BE2C (cell line): ENCODE measurements around the gene KCNMB1.

ENCODE experiments used
- DNase-seq: peaks from one replicate; pipeline ENCODE4 v3.0.0-alpha.2; 2020
- H3K27me3 ChIP-seq: fragments of 250-450 bp; sonication (Bioruptor Pico); 2 replicates; pipeline ENCODE4 v1.5.1; 2020; ENCODE audit warnings: mild to moderate bottlenecking
- H3K36me3 ChIP-seq: fragments of 250-450 bp; sonication (Bioruptor Pico); 2 replicates; pipeline ENCODE4 v1.5.1; 2020; ENCODE audit warnings: mild to moderate bottlenecking
- H3K4me1 ChIP-seq: fragments of 250-450 bp; sonication (Bioruptor Pico); 2 replicates; pipeline ENCODE4 v1.5.1; 2020
- H3K4me3 ChIP-seq: 2 replicates; pipeline ENCODE4 v1.5.1; 2011; ENCODE audit warnings: low read depth, low read length
- H3K9me3 ChIP-seq: fragments of 250-450 bp; sonication (Bioruptor Pico); 2 replicates; pipeline ENCODE4 v1.5.1; 2020
- TF ChIP-seq, protein P1 (sequence below): IDR thresholded peaks from 2 replicates; pipeline ENCODE4 v1.5.1; 2012; ENCODE audit warnings: mild to moderate bottlenecking, low read depth, low read length

Gene KCNMB1

DNA sequence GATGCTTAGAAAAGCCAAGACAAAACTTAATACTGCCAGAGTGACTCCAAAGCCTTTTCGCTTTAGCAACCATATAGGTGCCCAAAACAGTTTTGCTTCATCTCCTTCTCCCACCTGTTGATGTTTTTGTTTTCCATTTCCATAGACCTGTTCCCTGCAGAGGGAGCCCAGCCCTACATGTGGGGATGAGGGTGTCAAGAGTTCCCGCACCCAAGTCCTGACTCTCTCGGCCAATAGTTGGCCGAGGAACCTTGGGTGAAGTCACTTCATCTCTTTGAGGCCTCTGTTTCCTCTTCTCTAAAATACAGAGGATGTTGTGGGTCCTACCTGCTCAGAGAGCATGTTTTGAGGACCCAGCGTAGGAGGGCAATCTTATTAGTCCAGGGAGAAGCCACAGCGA, 53.1 kb downstream of the KCNMB1 start:
- DNase-seq, result no peak
- Histone ChIP-seq H3K9me3 (no peaks in the 10 kb centered on the region), H3K27me3 (peaks cover 4% of the 10 kb centered on the region; the same call in 1 of the 2 replicates), H3K36me3 (no peaks in the 10 kb centered on the region), H3K4me1 (no peaks in the 10 kb centered on the region), H3K4me3 (no peak overlapping the region)
- TF ChIP-seq, protein P1, sequence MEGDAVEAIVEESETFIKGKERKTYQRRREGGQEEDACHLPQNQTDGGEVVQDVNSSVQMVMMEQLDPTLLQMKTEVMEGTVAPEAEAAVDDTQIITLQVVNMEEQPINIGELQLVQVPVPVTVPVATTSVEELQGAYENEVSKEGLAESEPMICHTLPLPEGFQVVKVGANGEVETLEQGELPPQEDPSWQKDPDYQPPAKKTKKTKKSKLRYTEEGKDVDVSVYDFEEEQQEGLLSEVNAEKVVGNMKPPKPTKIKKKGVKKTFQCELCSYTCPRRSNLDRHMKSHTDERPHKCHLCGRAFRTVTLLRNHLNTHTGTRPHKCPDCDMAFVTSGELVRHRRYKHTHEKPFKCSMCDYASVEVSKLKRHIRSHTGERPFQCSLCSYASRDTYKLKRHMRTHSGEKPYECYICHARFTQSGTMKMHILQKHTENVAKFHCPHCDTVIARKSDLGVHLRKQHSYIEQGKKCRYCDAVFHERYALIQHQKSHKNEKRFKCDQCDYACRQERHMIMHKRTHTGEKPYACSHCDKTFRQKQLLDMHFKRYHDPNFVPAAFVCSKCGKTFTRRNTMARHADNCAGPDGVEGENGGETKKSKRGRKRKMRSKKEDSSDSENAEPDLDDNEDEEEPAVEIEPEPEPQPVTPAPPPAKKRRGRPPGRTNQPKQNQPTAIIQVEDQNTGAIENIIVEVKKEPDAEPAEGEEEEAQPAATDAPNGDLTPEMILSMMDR, result no peak

DNA sequence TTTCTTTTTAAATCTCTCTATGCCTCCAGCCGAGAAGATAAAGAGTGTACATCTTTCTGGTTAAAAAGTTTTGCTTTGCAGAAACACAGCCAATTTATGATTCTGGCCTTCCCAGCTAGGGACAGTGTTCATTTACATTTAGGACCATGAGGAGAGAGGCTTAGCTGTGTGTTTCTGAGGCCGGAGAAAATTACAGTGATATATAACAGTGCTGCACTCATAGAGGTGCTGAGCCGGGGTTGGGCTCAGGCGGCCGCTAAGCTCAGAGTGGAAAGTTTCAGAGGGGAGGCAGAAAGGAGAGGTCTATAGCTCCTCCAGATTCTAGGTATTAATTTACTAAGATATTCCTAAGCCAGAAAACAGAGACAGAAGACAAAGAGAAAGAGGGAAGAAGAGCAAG, 54.5 kb downstream of the KCNMB1 start:
- H3K9me3 ChIP-seq, result no peaks in the 10 kb centered on the region
- peaks cover 4% of the 10 kb centered on the region; the same call in 1 of the 2 replicates for H3K27me3 ChIP-seq
- DNase-seq, result no peak
- H3K4me1 ChIP-seq, result no peaks in the 10 kb centered on the region
- H3K4me3 ChIP-seq, result no peak overlapping the region
- H3K36me3 ChIP-seq, result no peaks in the 10 kb centered on the region
- TF ChIP-seq, protein P1, result no peak

DNA sequence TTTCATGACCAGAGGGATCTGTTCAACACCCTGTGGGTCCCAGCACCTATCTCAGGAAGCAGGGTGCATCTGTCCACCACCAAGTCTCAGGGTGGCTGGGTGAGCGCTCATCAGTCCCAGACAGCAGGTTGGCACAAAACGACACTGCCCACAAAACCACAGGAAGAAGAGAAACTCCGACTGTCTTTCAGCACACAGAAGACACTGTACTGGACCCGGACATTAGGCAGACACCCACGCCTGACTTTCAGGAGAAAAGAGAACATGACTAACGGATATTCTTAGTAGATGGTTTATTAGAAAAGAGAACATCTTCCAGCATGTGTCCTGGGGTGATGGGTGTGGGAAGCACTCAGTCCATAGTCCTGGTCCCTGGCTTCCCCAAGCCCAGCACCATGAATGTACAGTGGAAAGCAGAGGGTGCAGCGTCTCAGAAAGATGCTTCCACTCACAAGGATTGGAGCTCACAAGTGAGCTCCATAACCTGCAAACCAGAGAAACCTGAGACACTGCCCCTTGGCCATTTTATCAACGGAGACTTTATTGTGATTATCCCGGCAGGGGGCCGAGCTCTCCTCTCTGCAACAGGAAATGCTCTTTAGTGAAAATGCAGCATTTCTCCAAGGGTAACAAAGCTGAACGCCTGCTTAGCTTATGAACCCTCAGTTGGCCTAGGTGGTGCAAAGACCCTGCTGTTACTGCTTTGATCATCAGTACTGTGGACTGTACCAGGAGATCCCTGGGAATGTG, 55.8 kb downstream of the KCNMB1 start:
- no peak overlapping the region for H3K4me3 ChIP-seq
- DNase-seq, result no peak

DNA sequence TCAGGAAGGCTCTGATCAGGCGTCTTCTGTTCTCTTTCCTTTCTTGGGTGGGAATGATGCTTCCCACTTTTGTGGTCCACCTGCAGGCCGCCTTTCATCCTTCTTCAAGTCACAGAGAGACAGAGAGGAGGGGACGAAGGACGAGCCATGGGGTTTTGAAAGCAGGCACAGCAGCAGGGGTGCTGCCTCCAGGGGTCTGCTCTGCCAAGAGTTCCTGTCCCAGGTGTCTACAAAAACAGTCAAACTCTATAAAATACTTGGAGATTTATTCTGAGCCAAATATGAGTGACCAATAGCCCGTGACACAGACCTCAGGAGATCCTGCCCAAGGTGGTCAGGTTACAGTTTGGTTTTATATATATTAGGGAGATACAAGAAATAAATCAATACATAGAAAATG, 57.1 kb downstream of the KCNMB1 start:
- no peaks in the 10 kb centered on the region for H3K4me1 ChIP-seq
- no peaks in the 10 kb centered on the region for H3K9me3 ChIP-seq
- H3K27me3 ChIP-seq, result peaks cover 4% of the 10 kb centered on the region; the same call in 1 of the 2 replicates
- H3K36me3 ChIP-seq, result no peaks in the 10 kb centered on the region
- TF ChIP-seq, protein P1, result no peak
- H3K4me3 ChIP-seq, result no peak overlapping the region
- no peak for DNase-seq

More for the DNA sequence above, 55.8 kb downstream of the KCNMB1 start:
- H3K9me3 ChIP-seq, result no peaks in the 10 kb centered on the region
- TF ChIP-seq, protein P1, result no peak
- no peaks in the 10 kb centered on the region for H3K36me3 ChIP-seq
- H3K27me3 ChIP-seq, result peaks cover 4% of the 10 kb centered on the region; the same call in 1 of the 2 replicates
- H3K4me1 ChIP-seq, result no peaks in the 10 kb centered on the region

DNA sequence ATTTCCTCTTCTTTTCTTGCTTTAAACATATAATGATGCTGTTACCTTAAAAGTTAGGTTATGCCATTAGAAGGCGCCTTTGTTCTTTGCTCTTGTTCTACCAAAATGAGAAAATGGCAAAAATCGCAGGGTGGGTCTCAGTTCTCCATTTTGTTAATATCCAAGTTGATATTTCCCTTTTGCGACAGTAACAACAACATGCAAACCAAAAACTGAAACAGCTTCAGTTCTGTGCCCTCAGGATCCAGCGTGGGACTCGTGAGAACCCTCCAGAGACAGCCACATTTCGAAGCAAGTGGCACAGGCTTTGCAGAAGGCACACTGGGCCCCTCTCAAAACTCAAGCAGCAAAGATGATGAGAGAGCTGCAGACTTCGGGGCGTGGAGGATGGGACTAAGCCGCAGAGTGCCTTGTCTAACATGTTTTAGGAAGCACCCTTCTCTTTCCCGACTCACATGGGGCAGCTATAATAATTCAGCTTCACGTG, 58.6 kb downstream of the KCNMB1 start:
- H3K4me1 ChIP-seq, result no peaks in the 10 kb centered on the region
- no peaks in the 10 kb centered on the region for H3K36me3 ChIP-seq
- no peaks in the 10 kb centered on the region for H3K9me3 ChIP-seq
- DNase-seq, result no peak
- H3K4me3 ChIP-seq, result no peak overlapping the region
- TF ChIP-seq, protein P1, result no peak
- H3K27me3 ChIP-seq, result peaks cover 4% of the 10 kb centered on the region; the same call in 1 of the 2 replicates

DNA sequence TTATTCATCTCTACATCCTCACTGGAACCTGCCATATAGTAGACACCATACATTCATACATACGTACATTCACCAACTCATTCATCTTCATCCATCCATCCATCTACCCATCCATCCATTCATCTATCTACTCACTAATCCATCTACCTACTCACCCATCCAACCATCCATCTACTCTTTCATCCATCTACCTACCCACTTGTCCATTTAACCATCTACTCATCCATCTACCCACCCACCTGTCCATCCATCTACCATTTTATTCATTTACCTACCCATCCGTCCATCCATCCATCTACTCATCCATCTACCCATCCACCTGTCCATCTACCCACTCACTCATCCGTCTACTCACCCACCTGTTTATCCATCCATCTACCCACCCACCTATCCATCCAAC, 59.6 kb downstream of the KCNMB1 start:
- Histone ChIP-seq H3K9me3 (no peaks in the 10 kb centered on the region), H3K27me3 (peaks cover 4% of the 10 kb centered on the region; the same call in 1 of the 2 replicates), H3K36me3 (no peaks in the 10 kb centered on the region), H3K4me1 (no peaks in the 10 kb centered on the region), H3K4me3 (no peak overlapping the region)
- TF ChIP-seq, protein P1, result no peak
- DNase-seq, result no peak
